Stimulated activated CD8-positive, alpha-beta memory T cell treated with anti-CD3 and anti-CD28 coated beads, Interleukin-2, amount 100 ng/mL, for 1 hour (primary cell): ENCODE data around the gene SAP30BP.

Source experiments
- DNase-seq, 2 donors: peaks; one replicate each; pipeline ENCODE4 v3.0.0-alpha.2; 2020; ENCODE audit warnings: low read depth in 2 of 2

SAP30BP gene

GRCh38 chr17:75757086-75757681 lies 90.0 kb downstream of the SAP30BP start:
- DNase-seq, result no peak
